ENCODE measurements around the gene MIPEP.

Gene MIPEP

DNA sequence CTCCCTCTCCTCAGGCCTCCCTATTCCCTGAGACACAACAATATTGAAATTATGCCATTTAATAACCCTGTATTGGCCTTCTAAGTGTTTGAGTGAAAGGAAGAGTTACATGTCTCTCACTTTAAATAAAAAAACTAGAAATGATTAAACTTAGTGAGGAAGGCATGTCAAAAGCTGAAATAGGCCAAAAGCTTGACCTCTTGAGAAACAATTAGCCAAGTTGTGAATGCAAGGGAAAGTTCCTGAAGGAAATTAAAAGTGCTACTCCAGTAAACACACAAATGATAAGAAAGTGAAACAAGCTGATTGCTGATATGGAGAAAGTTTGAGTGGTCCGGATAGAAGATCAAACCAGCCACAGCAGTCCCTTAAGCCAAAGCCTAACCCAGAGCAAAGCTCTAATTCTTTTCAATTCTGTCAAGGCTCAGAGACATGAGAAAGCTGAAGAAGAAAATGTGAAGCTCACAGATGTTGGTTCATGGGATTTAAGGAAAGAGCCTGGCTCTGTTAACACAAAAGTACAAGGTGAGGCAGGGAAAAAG lies 191.4 kb downstream of the MIPEP start:
- Histone ChIP-seq H3K79me2 (ENCODE audit: low read length) (no peaks in the 10 kb centered on the region), H3K36me3 (replicated peaks; ENCODE audit: low read depth, low read length) (no peaks in the 10 kb centered on the region), H3K4me2 (ENCODE audit: low read length) (no peak overlapping the region), H2AFZ (ENCODE audit: low read depth, low read length) (no peak overlapping the region), H3K4me3 (ENCODE audit: low read length) (no peak overlapping the region), H3K27ac (ENCODE audit: low read length) (no peak overlapping the region), H3K4me1 (ENCODE audit: low read length) (no peaks in the 10 kb centered on the region), H3K9me3 (ENCODE audit: insufficient read depth, low read length) (no peaks in the 10 kb centered on the region), H4K20me1 (ENCODE audit: insufficient read depth, low read length) (no peaks in the 10 kb centered on the region), H3K27me3 (ENCODE audit: low read depth, low read length) (peaks cover 2% of the 10 kb centered on the region; the same call in 1 of the 2 replicates), H3K9ac (ENCODE audit: low read length) (no peak overlapping the region)
- TF ChIP-seq EZH2phosphoT487 (IDR thresholded peaks at IDR 0.05; ENCODE audit: low read depth) = no peak
- TF ChIP-seq, protein P1, sequence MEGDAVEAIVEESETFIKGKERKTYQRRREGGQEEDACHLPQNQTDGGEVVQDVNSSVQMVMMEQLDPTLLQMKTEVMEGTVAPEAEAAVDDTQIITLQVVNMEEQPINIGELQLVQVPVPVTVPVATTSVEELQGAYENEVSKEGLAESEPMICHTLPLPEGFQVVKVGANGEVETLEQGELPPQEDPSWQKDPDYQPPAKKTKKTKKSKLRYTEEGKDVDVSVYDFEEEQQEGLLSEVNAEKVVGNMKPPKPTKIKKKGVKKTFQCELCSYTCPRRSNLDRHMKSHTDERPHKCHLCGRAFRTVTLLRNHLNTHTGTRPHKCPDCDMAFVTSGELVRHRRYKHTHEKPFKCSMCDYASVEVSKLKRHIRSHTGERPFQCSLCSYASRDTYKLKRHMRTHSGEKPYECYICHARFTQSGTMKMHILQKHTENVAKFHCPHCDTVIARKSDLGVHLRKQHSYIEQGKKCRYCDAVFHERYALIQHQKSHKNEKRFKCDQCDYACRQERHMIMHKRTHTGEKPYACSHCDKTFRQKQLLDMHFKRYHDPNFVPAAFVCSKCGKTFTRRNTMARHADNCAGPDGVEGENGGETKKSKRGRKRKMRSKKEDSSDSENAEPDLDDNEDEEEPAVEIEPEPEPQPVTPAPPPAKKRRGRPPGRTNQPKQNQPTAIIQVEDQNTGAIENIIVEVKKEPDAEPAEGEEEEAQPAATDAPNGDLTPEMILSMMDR (IDR thresholded peaks at IDR 0.05; ENCODE audit: low read depth, low read length) = no peak

GRCh38 chr13:23696610-23697009 lies 192.6 kb downstream of the MIPEP start:
- H3K79me2 ChIP-seq (ENCODE audit: low read length) = no peaks in the 10 kb centered on the region
- no peak overlapping the region for H3K9ac ChIP-seq (ENCODE audit: low read length)
- no peaks in the 10 kb centered on the region for H3K4me1 ChIP-seq (ENCODE audit: low read length)
- no peak overlapping the region for H3K4me3 ChIP-seq (ENCODE audit: low read length)
- no peaks in the 10 kb centered on the region for H4K20me1 ChIP-seq (ENCODE audit: insufficient read depth, low read length)
- H2AFZ ChIP-seq (ENCODE audit: low read depth, low read length) = no peak overlapping the region
- peaks cover 2% of the 10 kb centered on the region; the same call in 1 of the 2 replicates for H3K27me3 ChIP-seq (ENCODE audit: low read depth, low read length)
- no peak overlapping the region for H3K27ac ChIP-seq (ENCODE audit: low read length)
- H3K9me3 ChIP-seq (ENCODE audit: insufficient read depth, low read length) = no peaks in the 10 kb centered on the region
- no peaks in the 10 kb centered on the region for H3K36me3 ChIP-seq (replicated peaks; ENCODE audit: low read depth, low read length)
- no peak for TF ChIP-seq EZH2phosphoT487 (IDR thresholded peaks at IDR 0.05; ENCODE audit: low read depth)
- TF ChIP-seq, protein P1 (IDR thresholded peaks at IDR 0.05; ENCODE audit: low read depth, low read length) = no peak
- H3K4me2 ChIP-seq (ENCODE audit: low read length) = no peak overlapping the region

GRCh38 chr13:23695711-23696464 lies 193.3 kb downstream of the MIPEP start:
- Histone ChIP-seq H2AFZ (ENCODE audit: low read depth, low read length) (no peak overlapping the region), H3K4me1 (ENCODE audit: low read length) (no peaks in the 10 kb centered on the region), H4K20me1 (ENCODE audit: insufficient read depth, low read length) (no peaks in the 10 kb centered on the region), H3K9ac (ENCODE audit: low read length) (no peak overlapping the region), H3K4me2 (ENCODE audit: low read length) (no peak overlapping the region), H3K27me3 (ENCODE audit: low read depth, low read length) (peaks cover 2% of the 10 kb centered on the region; the same call in 1 of the 2 replicates), H3K9me3 (ENCODE audit: insufficient read depth, low read length) (no peaks in the 10 kb centered on the region), H3K27ac (ENCODE audit: low read length) (no peak overlapping the region), H3K4me3 (ENCODE audit: low read length) (no peak overlapping the region), H3K36me3 (replicated peaks; ENCODE audit: low read depth, low read length) (no peaks in the 10 kb centered on the region), H3K79me2 (ENCODE audit: low read length) (no peaks in the 10 kb centered on the region)
- TF ChIP-seq, protein P1 (IDR thresholded peaks at IDR 0.05; ENCODE audit: low read depth, low read length) = no peak
- TF ChIP-seq EZH2phosphoT487 (IDR thresholded peaks at IDR 0.05; ENCODE audit: low read depth) = no peak

DNA sequence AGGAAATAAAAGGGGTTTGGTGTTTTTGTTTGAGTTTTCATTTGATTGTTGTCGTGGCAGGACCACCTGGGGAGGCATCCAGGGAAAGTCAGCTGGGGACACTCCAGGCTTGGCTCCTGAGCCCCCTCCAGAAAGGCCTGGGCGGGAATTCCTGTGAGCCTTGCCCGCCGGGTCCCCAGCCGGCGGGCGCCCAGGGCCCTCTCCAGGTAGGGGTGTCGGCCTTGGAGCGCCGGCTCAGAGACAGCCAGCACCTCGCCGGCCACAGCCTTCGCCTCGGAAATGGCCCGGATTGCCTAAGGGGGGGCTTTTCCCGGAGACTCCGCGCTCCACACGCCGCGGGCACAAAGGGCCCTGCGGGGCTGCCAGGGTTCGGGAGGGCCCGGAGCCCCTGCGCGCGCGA lies 194.0 kb downstream of the MIPEP start:
- H3K4me1 ChIP-seq (ENCODE audit: low read length) = no peaks in the 10 kb centered on the region
- H3K27me3 ChIP-seq (ENCODE audit: low read depth, low read length) = peaks cover 2% of the 10 kb centered on the region; the same call in 1 of the 2 replicates
- H3K79me2 ChIP-seq (ENCODE audit: low read length) = no peaks in the 10 kb centered on the region
- H3K4me2 ChIP-seq (ENCODE audit: low read length) = no peak overlapping the region
- H3K36me3 ChIP-seq (replicated peaks; ENCODE audit: low read depth, low read length) = no peaks in the 10 kb centered on the region
- H3K9me3 ChIP-seq (ENCODE audit: insufficient read depth, low read length) = no peaks in the 10 kb centered on the region
- no peak overlapping the region for H3K27ac ChIP-seq (ENCODE audit: low read length)
- H3K9ac ChIP-seq (ENCODE audit: low read length) = no peak overlapping the region
- no peak overlapping the region for H2AFZ ChIP-seq (ENCODE audit: low read depth, low read length)
- TF ChIP-seq, protein P1 (IDR thresholded peaks at IDR 0.05; ENCODE audit: low read depth, low read length) = no peak
- TF ChIP-seq EZH2phosphoT487 (IDR thresholded peaks at IDR 0.05; ENCODE audit: low read depth) = no peak
- no peak overlapping the region for H3K4me3 ChIP-seq (ENCODE audit: low read length)
- no peaks in the 10 kb centered on the region for H4K20me1 ChIP-seq (ENCODE audit: insufficient read depth, low read length)
